ENCODE results near the gene ZMYM5.
A peak's percentile ranks its signal among the peaks of the same experiment; 100 is the strongest.

- TF ChIP-seq GATA2 (IDR thresholded peaks at IDR 0.05; ENCODE audit: low read depth, low read length) (peak; percentile 85), GATA3 (IDR thresholded peaks at IDR 0.05; ENCODE audit: low read depth, low read length) (peak; percentile 44; the same call in 1 of the 2 replicates)
Measured at GRCh38 chr13:19782727-19783682, 80.4 kb downstream of the ZMYM5 start, which contains the start of gene PSPC1.

Data from SH-SY5Y (cell line).